Left kidney (tissue), 2 donors: ENCODE measurements around the gene ITFG1. TPM values are rescaled to one million over a fixed set of nuclear protein-coding genes. Genes with fewer than 3 reads are reported as not detected.
"Not testable (repeated sequence)": the region's sequence is repeated elsewhere in the genome, so short reads cannot be mapped to it uniquely, and the experiment has no call there.

Experiments
- DNase-seq: peaks from one replicate; pipeline ENCODE4 v3.0.0-alpha.2; 2013
- polyA plus RNA-seq: library from polyadenylated mRNA; unstranded; fragments of 120-200 nt; gene quantifications from one replicate; pipeline ENCODE4 v1.2.1, GENCODE V29; 2013; ENCODE audit not compliant: insufficient read length

Gene ITFG1
- polyA plus RNA-seq, 1 donor: 117 TPM

GRCh38 chr16:47254756-47255155 lies 206.1 kb downstream of the ITFG1 start:
- DNase-seq: peak; percentile 5

GRCh38 chr16:47250983-47251382 lies 209.9 kb downstream of the ITFG1 start:
- DNase-seq: no peak

- DNase-seq: no peak
These were observed 213.2 kb downstream of the ITFG1 start for GRCh38 chr16:47247690-47248089.

GRCh38 chr16:47244206-47244605 lies 216.7 kb downstream of the ITFG1 start:
- DNase-seq: no peak

- no peak for DNase-seq
These were observed 219.8 kb downstream of the ITFG1 start for GRCh38 chr16:47241061-47241460.

GRCh38 chr16:47236716-47237115 lies 224.1 kb downstream of the ITFG1 start:
- DNase-seq: no peak

GRCh38 chr16:47230296-47230695 lies 230.6 kb downstream of the ITFG1 start:
- no peak for DNase-seq

- no peak for DNase-seq
These were observed 231.5 kb downstream of the ITFG1 start for GRCh38 chr16:47229053-47230050.

- no peak for DNase-seq
These were observed 232.6 kb downstream of the ITFG1 start for GRCh38 chr16:47228241-47228640.

- no peak for DNase-seq
These were observed 247.0 kb downstream of the ITFG1 start for GRCh38 chr16:47213761-47214440.

GRCh38 chr16:47211218-47211617 lies 249.6 kb downstream of the ITFG1 start:
- DNase-seq: no peak

- no peak for DNase-seq
These were observed 255.9 kb downstream of the ITFG1 start for GRCh38 chr16:47204736-47205504.

- not testable (repeated sequence) for DNase-seq
These were observed 257.4 kb downstream of the ITFG1 start for GRCh38 chr16:47203433-47203832.

GRCh38 chr16:47198180-47198575 lies 262.7 kb downstream of the ITFG1 start:
- no peak for DNase-seq

- DNase-seq: no peak
These were observed 263.2 kb downstream of the ITFG1 start for GRCh38 chr16:47197536-47198179.

- no peak for DNase-seq
These were observed 264.4 kb downstream of the ITFG1 start for GRCh38 chr16:47196457-47196856.

- no peak for DNase-seq
These were observed 278.5 kb downstream of the ITFG1 start for GRCh38 chr16:47182318-47182717.

GRCh38 chr16:47181066-47181465 lies 279.8 kb downstream of the ITFG1 start:
- DNase-seq: not testable (repeated sequence)

GRCh38 chr16:47180073-47180472 lies 280.8 kb downstream of the ITFG1 start:
- DNase-seq: no peak

- DNase-seq: no peak
These were observed 285.7 kb downstream of the ITFG1 start for GRCh38 chr16:47175152-47175551.

GRCh38 chr16:47162670-47163420 lies 298.0 kb downstream of the ITFG1 start:
- DNase-seq: no peak
